ENCODE data around the gene CFDP1.
A peak's percentile ranks its signal among the peaks of the same experiment; 100 is the strongest.

Gene CFDP1

GRCh38 chr16:75341564-75342307 lies 91.6 kb downstream of the CFDP1 start:
- Mint-ChIP-seq H3K4me1 (ENCODE audit: low read depth) (no peaks in the 10 kb centered on the region), H3K27me3 (no peaks in the 10 kb centered on the region), H3K9me3 (no peaks in the 10 kb centered on the region), H3K36me3 (ENCODE audit: low read depth) (peaks cover 48% of the 10 kb centered on the region), H3K4me3 (no peak overlapping the region), H3K27ac (no peak overlapping the region)

- peaks cover 47% of the 10 kb centered on the region for H3K36me3 Mint-ChIP-seq (ENCODE audit: low read depth)
- H3K27me3 Mint-ChIP-seq = no peaks in the 10 kb centered on the region
- H3K4me1 Mint-ChIP-seq (ENCODE audit: low read depth) = no peaks in the 10 kb centered on the region
- no peaks in the 10 kb centered on the region for H3K9me3 Mint-ChIP-seq
- H3K4me3 Mint-ChIP-seq = no peak overlapping the region
- H3K27ac Mint-ChIP-seq = no peak overlapping the region
Observed at GRCh38 chr16:75340741-75341491, 92.4 kb downstream of the CFDP1 start.

DNA sequence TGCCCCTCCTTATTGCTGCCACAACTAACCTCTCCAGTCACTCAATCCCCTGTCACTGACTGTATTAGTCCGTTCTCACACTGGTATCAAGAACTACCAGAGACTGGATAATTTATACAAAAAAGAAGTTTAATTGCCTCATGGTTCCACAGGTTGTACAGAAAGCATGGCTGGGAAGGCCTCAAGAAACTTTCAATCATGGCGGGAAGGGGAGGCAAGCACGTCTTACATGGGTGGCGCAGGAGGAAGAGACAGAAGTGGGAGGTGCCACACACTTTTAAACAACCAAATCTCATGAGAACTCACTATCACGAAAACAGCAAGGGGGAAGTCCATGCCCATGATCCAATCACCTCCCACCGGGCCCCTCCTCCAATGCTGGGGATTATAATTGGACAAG lies 95.9 kb downstream of the CFDP1 start:
- peaks cover 38% of the 10 kb centered on the region for H3K36me3 Mint-ChIP-seq (ENCODE audit: low read depth)
- H3K27ac Mint-ChIP-seq = no peak overlapping the region
- peaks cover 17% of the 10 kb centered on the region for H3K4me1 Mint-ChIP-seq (ENCODE audit: low read depth)
- no peak overlapping the region for H3K4me3 Mint-ChIP-seq
- no peaks in the 10 kb centered on the region for H3K9me3 Mint-ChIP-seq
- H3K27me3 Mint-ChIP-seq = no peaks in the 10 kb centered on the region

GRCh38 chr16:75336521-75336920 lies 96.8 kb downstream of the CFDP1 start:
- H3K9me3 Mint-ChIP-seq = no peaks in the 10 kb centered on the region
- no peaks in the 10 kb centered on the region for H3K27me3 Mint-ChIP-seq
- peaks cover 44% of the 10 kb centered on the region for H3K36me3 Mint-ChIP-seq (ENCODE audit: low read depth)
- peaks cover 17% of the 10 kb centered on the region for H3K4me1 Mint-ChIP-seq (ENCODE audit: low read depth)
- H3K27ac Mint-ChIP-seq = no peak overlapping the region
- H3K4me3 Mint-ChIP-seq = no peak overlapping the region

DNA sequence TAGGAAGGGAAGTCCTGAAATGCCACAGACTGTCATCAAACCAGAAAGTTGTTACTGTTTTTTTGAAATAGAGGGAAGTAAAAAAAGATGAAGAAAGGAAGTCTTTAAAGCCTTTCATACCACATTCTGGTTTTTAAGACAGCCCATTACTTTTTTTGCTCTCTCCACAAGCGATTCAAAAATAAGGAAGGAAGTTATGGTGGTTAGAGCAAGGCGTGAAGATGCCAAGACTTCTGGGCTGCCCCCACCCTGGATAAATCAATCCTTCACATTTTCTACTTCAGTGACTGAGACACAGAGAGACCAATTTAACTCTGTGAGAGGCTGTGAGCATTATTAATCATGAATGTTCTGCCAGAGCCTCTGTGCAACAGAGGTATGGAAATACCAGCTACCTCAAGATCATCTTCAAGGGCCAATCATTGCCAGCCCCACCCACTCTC lies 99.6 kb downstream of the CFDP1 start:
- Mint-ChIP-seq H3K4me1 (ENCODE audit: low read depth) (peaks cover 17% of the 10 kb centered on the region), H3K36me3 (ENCODE audit: low read depth) (peaks cover 42% of the 10 kb centered on the region), H3K27me3 (no peaks in the 10 kb centered on the region), H3K4me3 (no peak overlapping the region), H3K9me3 (no peaks in the 10 kb centered on the region), H3K27ac (no peak overlapping the region)

DNA sequence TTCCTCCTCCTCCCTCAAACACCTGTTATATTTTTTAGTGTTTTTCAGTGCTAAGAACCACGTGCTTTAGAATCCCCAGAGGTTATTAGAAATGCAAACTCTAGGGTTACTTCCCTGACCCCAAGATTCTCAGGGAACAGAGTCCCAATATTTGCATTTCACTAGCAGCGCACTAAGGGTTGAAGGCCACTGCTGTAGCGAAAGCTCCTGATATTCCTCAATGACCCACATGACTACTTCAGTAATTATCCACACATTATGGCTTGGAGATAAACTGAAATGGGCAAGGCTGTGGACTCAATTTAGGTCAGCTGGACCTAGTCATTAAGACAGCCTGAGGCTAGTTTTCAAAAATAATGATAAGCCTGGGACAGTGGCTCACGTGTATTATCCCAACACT lies 103.4 kb downstream of the CFDP1 start:
- peaks cover 25% of the 10 kb centered on the region for H3K36me3 Mint-ChIP-seq (ENCODE audit: low read depth)
- no peaks in the 10 kb centered on the region for H3K9me3 Mint-ChIP-seq
- H3K4me1 Mint-ChIP-seq (ENCODE audit: low read depth) = peaks cover 23% of the 10 kb centered on the region
- no peak overlapping the region for H3K27ac Mint-ChIP-seq
- H3K27me3 Mint-ChIP-seq = no peaks in the 10 kb centered on the region
- no peak overlapping the region for H3K4me3 Mint-ChIP-seq

DNA sequence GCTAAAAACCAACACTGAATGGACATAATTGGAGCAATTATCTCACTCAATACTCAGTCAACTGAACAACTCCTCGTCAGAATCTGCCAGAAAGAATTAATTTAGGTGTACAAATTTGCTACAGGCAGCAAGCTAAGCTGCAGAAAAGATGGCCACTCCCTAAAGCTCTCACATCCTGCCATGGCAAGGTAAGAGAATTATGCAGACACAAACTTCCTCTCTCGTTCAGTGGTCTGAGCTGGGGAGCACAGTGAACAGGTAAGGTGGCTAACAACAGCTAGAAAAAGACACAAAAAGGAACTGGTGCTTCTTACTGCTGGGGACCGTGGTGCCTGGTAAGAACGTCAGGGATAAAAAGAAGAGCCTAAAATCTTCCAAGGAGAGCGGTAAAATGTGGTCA lies 107.0 kb downstream of the CFDP1 start:
- no peak overlapping the region for H3K27ac Mint-ChIP-seq

DNA sequence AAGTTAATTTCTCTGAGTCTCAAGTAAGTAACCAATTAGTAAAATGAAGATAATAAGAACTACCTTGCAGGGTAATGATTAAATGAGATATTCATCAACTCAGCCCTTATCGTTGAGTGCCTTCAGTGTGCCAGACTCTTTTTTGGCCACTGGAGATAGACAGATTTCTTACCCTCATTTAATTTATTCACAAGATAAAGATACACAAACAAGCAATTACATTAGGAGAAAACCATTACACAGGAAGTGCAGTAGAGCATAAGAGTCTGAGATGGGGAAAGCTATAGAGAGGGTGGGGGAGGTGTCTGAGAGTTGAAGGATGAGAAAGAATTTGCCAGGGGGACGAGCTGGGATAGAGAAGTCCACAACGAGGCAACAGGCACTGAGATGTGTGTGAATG lies 109.4 kb downstream of the CFDP1 start:
- Mint-ChIP-seq H3K36me3 (ENCODE audit: low read depth) (peaks cover 14% of the 10 kb centered on the region), H3K27ac (no peak overlapping the region), H3K9me3 (no peaks in the 10 kb centered on the region), H3K27me3 (peaks cover 10% of the 10 kb centered on the region), H3K4me3 (no peak overlapping the region), H3K4me1 (ENCODE audit: low read depth) (peaks cover 30% of the 10 kb centered on the region)

More for the DNA sequence above, 107.0 kb downstream of the CFDP1 start:
- peaks cover 2% of the 10 kb centered on the region for H3K27me3 Mint-ChIP-seq
- no peaks in the 10 kb centered on the region for H3K9me3 Mint-ChIP-seq
- peaks cover 23% of the 10 kb centered on the region for H3K36me3 Mint-ChIP-seq (ENCODE audit: low read depth)
- H3K4me1 Mint-ChIP-seq (ENCODE audit: low read depth) = peaks cover 8% of the 10 kb centered on the region
- no peak overlapping the region for H3K4me3 Mint-ChIP-seq

DNA sequence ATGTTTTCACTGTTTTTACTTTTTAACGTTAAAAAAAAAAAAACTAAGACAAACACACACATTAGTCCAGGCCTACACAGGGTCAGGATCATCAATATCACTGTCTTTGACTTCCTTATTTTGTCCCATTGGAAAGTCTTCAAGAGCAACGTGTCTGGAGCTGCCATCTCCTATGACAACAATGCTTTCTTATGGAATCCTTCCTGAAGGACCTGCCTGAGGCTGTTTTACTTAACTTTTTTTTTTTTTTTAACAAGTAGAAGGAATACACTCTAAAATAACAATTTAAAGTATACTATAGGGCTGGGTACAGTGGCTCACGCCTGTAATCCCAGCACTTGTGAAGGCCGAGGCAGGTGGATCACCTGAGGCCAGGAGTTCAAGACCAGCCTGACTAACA lies 110.1 kb downstream of the CFDP1 start:
- no peak overlapping the region for H3K27ac Mint-ChIP-seq
- peaks cover 10% of the 10 kb centered on the region for H3K27me3 Mint-ChIP-seq
- peaks cover 18% of the 10 kb centered on the region for H3K36me3 Mint-ChIP-seq (ENCODE audit: low read depth)
- no peak overlapping the region for H3K4me3 Mint-ChIP-seq
- H3K9me3 Mint-ChIP-seq = no peaks in the 10 kb centered on the region
- H3K4me1 Mint-ChIP-seq (ENCODE audit: low read depth) = peaks cover 34% of the 10 kb centered on the region

GRCh38 chr16:75322740-75323139 lies 110.6 kb downstream of the CFDP1 start:
- peaks cover 39% of the 10 kb centered on the region for H3K4me1 Mint-ChIP-seq (ENCODE audit: low read depth)
- H3K27ac Mint-ChIP-seq = no peak overlapping the region
- peaks cover 22% of the 10 kb centered on the region for H3K36me3 Mint-ChIP-seq (ENCODE audit: low read depth)
- no peaks in the 10 kb centered on the region for H3K9me3 Mint-ChIP-seq
- H3K4me3 Mint-ChIP-seq = no peak overlapping the region
- H3K27me3 Mint-ChIP-seq = peaks cover 10% of the 10 kb centered on the region

DNA sequence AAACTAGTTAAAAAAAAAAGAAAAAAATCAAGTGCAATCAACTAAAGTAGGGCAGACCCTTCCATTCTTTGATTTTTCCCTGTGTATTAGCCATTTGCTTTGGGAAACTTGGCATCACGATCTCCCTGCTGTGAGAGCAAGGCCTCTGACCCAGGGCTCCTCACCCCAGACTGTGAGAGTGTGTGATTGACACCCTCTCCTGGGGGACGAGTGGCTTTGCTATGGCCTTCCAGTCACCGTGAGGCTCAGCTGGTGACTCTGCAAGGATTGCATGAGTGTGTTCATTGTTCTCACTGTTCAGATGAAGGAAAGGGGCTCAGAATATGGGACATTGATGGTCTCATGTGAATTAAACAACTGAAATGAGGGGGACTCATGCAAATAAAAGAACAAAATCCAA lies 112.9 kb downstream of the CFDP1 start:
- Mint-ChIP-seq H3K4me3 (peak overlapping the region; percentile 8), H3K27me3 (peaks cover 13% of the 10 kb centered on the region)

GRCh38 chr16:75319513-75320411 lies 113.5 kb downstream of the CFDP1 start:
- peaks cover 41% of the 10 kb centered on the region for H3K4me1 Mint-ChIP-seq (ENCODE audit: low read depth)
- H3K4me3 Mint-ChIP-seq = peak overlapping the region; percentile 61
- peaks cover 13% of the 10 kb centered on the region for H3K27me3 Mint-ChIP-seq
- H3K9me3 Mint-ChIP-seq = no peaks in the 10 kb centered on the region
- peak overlapping the region; percentile 36 for H3K27ac Mint-ChIP-seq
- peaks cover 35% of the 10 kb centered on the region for H3K36me3 Mint-ChIP-seq (ENCODE audit: low read depth)

More for the DNA sequence above, 112.9 kb downstream of the CFDP1 start:
- Mint-ChIP-seq H3K4me1 (ENCODE audit: low read depth) (peaks cover 41% of the 10 kb centered on the region), H3K36me3 (ENCODE audit: low read depth) (peaks cover 38% of the 10 kb centered on the region), H3K9me3 (no peaks in the 10 kb centered on the region), H3K27ac (peak overlapping the region; percentile 60)

- Mint-ChIP-seq H3K4me1 (ENCODE audit: low read depth) (peaks cover 41% of the 10 kb centered on the region), H3K9me3 (no peaks in the 10 kb centered on the region), H3K36me3 (ENCODE audit: low read depth) (peaks cover 34% of the 10 kb centered on the region), H3K27ac (no peak overlapping the region), H3K4me3 (no peak overlapping the region), H3K27me3 (peaks cover 13% of the 10 kb centered on the region)
Observed at GRCh38 chr16:75318737-75319136, 114.6 kb downstream of the CFDP1 start.

DNA sequence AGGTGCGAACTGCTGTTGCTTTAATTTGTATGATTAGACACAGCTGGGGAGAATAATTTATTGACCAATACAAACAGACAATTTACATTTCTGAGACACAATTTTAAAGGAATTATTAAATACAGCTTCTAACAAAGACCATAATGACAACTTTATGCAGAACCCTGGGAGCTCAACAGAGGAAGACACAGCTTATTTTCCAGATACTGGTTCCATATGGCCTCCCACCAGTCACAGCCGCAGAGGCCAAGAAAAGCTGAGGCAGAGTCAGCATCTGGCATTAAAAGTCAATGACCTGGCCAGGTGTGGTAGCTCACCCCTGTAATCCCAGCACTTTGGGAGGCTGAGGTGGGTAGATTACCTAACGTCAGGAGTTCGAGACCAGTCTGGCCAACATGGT lies 115.8 kb downstream of the CFDP1 start:
- H3K9me3 Mint-ChIP-seq = no peaks in the 10 kb centered on the region
- H3K36me3 Mint-ChIP-seq (ENCODE audit: low read depth) = peaks cover 41% of the 10 kb centered on the region
- H3K4me1 Mint-ChIP-seq (ENCODE audit: low read depth) = peaks cover 41% of the 10 kb centered on the region
- no peak overlapping the region for H3K4me3 Mint-ChIP-seq
- no peak overlapping the region for H3K27ac Mint-ChIP-seq
- peaks cover 13% of the 10 kb centered on the region for H3K27me3 Mint-ChIP-seq

GRCh38 chr16:75317101-75317522 lies 116.2 kb downstream of the CFDP1 start:
- H3K4me1 Mint-ChIP-seq (ENCODE audit: low read depth) = peaks cover 41% of the 10 kb centered on the region
- no peak overlapping the region for H3K27ac Mint-ChIP-seq
- H3K27me3 Mint-ChIP-seq = peaks cover 13% of the 10 kb centered on the region
- no peaks in the 10 kb centered on the region for H3K9me3 Mint-ChIP-seq
- H3K4me3 Mint-ChIP-seq = no peak overlapping the region
- peaks cover 43% of the 10 kb centered on the region for H3K36me3 Mint-ChIP-seq (ENCODE audit: low read depth)

All from stimulated activated naive CD8-positive, alpha-beta T cell treated with anti-CD3 and anti-CD28 coated beads, Interleukin-15, Interleukin-2, amounts not matched to agents 100 ng/mL and 50 ng/mL, for 24 hours (primary cell).